Effector CD8-positive, alpha-beta T cell (primary cell): ENCODE results near the gene SUGT1.
"Not testable (repeated sequence)": the region's sequence is repeated elsewhere in the genome, so short reads cannot be mapped to it uniquely, and the experiment has no call there.

ENCODE experiments used
- DNase-seq: peaks from one replicate; lab custom pipeline; 2025; lab: John Stamatoyannopoulos, UW
- total RNA-seq, 4 experiments: gene quantifications; one replicate each; lab custom pipeline; 2026; lab: John Stamatoyannopoulos, UW

SUGT1 gene
- total RNA-seq = 57.9 to 85.6 (median 71.5) reads per million in 4 experiments

GRCh38 chr13:52652196-52652979, at the start of gene SUGT1:
Gene SUGT1, plus strand, starts transcription at chr13:52652836. Its CDS starts 85 bp downstream, at chr13:52652921.
- peak; percentile 86 for DNase-seq

DNA sequence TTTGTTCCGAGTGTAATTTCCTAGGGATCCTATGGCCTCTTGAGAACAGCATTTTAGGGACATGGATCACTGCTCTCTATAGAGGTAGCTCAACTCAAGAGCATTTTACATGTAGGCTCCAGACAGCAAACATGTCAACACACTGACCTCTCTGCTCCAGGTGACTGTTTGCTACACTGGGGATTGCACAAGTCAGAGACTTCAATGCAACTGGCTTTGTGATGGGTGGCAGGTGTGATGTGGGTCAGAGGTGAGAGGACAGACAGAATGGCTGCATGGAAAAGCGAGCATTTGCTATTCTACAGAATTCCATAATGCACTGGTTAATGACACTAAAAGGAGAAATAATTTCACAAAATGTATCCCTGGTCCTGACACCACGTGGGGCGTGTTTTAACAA, 49.3 kb upstream of the SUGT1 start:
- DNase-seq = not testable (repeated sequence)

DNA sequence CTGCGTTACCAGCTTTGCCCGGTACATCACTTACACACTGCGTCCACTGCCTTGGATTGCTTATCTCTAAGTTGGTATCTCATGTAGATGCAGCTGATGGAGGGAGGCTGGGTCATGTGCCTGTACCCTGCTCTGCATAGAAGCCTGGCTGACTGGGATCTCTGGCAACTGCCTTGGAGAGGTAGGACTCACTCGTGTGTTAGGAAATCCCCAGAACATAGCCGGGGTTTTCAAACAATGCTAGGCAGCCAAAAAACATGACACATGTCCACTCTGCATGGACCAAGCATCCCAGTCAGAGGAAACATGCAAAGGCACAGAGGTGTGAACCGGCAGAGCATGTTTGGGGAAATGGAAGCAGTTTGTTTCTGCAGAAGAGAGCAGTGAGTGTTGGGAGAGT, 46.5 kb upstream of the SUGT1 start:
- not testable (repeated sequence) for DNase-seq

DNA sequence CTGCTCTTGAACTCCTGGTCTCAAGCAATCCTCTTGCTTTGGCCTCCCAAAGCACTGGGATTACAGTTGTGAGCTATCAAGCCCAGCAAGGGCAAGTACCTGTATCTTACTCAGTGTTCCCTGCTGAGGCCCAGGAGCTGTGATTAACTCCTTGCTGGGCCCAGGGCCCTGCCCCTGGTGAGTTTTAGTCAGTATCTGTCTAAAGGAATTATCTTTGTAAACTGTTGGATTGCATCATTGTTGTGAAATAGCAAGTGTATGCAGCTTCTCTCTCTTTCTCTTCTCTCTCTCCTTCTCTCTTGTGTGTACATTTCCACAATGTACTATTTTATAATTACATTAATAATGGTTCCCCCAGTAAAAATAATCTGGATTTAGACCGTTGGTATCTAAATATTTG, 45.8 kb upstream of the SUGT1 start:
- not testable (repeated sequence) for DNase-seq

DNA sequence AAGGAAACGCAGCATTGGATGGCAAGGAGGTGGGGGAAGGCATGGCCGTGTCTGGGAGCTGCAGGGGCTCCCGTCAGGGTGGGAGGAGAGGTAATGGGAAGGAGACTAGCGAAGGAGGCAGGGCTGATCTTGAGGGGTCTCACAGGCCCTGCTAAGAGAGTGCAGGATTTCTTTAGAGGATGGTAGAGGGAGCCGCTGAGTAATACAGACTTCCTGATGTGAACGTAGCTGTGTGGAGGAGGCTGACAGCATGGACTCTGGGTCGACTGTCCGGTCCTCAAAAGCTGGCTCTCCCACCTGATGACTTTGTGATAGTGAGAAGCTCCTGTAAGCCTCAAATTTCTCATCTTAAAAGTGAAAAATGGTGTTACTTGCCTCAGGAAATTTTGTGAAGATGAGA, 44.5 kb upstream of the SUGT1 start:
- not testable (repeated sequence) for DNase-seq

GRCh38 chr13:52609013-52609606, 43.5 kb upstream of the SUGT1 start:
- DNase-seq = not testable (repeated sequence)

- DNase-seq = not testable (repeated sequence)
These were observed 42.5 kb upstream of the SUGT1 start for GRCh38 chr13:52610158-52610557.

DNA sequence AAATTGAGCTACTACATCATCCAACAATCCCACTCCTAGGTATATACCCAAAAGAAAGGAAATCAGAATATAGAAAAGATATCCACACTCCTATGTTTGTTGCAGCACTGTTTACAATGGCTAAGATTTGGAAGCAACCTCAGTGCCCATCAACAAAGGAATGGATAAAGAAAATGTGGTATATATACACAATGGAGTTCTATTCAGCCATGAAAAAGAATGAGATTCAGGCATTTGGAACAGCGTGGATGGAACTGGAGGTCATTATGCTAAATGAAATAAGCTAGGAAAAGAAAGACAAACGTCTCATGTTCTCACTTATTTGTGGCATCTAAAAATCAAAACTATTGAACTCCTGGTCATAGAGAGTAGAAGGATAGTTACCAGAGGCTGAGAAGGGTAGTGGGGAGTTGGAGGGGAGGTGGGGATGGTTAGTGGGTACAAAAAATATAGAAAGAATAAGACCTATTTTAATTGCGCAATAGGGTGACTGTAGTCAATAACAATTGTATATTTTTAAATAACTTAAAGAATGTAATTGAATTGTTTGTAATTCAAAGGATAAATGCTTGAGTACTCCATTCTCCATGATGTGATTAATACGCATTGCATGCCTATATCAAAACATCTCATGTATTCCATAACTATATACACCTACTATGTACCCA, 37.4 kb upstream of the SUGT1 start:
- no peak for DNase-seq

DNA sequence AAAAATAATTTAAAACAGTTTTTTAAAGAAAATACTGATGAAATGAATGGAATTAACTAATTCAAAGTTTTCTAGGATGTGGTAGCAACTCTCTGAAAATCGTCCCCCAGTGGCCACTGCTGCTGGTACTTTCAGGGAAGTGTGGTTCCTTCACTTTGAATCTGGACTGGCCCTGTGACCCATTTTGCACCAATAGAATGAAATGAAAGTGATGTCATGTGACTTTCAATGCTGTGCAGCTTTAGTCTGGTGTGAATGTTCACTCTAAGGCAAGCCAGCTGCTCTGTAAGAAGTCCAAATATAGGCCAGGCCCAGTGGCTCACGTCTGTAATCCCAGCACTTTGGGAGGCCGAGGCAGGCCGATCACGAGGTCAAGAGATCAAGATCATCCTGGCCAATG, 36.8 kb upstream of the SUGT1 start:
- no peak for DNase-seq

DNA sequence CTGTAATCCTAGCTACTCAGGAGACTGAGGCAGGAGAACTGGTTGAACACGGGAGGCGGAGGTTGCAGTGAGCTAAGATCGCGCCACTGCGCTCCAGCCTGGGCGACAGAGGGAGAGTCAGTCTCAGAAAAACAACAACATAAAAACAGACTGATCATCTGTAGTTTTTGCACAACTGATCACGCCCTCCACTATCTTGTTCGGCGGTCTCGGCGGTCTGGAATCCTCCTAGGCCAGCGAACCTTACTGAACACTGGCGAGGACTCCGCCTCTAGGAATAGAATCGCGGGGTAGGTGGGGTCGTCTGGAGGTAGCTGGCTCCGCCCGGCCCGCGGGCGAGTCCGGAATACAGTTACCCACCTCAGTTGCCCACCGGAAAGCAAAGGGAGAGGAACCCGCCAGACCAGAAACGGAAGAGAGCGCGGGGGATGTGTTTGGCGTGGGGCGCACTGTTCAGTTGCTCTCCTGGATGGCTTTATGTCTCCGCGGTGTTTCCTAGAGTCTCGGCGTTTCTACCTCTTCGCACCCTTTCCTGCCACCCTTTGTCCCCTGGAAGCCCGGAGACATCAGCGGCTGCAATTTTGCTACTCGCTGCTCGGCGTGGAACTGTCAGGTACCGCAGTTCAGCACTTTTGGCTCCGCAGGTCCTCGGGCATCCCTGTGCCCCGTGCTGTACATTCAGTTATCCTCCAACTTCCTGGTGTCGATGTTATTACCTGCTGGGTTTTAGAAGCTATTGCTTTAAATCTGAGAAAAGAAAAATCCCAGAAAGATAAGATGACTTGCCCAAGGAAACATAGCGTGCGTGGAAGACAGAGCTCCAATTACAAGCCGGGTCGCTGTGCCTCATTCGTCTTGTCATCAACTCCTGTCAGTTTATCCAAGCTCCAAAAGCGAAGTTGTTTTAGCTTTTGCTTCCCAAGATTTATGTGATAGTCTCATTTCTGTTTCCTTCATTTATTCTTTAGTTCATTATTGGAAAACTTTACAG, 35.3 kb upstream of the SUGT1 start:
- peak; percentile 60 for DNase-seq

DNA sequence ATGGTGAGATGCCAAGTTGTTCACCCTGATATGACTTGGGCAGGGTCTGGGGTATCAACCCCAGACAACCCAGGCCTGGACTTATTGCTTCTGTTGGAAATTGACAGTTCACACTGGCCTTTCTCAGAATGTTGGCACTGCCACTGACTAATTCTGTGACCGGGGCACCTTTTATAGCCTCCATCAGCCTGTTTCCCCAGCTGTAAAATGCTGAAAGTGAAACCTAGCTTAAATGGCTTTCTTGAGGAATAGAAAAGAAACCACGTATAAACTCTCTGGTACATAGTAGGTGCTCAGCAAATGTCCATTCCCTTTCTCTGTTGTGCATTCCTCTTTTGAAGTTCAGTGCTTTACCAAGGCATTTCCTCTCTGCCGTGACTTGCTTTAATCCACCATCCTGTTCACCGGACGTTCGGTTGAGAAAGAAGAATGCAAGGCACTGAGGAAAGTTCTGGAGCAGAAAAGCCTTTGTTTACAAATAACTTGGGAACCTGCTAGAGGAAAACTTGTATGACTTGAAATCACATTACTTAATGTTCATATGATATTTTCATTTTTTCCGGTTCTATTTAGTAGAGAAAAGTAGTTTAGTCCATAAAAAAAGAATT, 21.4 kb upstream of the SUGT1 start:
- not testable (repeated sequence) for DNase-seq

- DNase-seq = no peak
These were observed 13.8 kb upstream of the SUGT1 start for GRCh38 chr13:52638666-52639328.

DNA sequence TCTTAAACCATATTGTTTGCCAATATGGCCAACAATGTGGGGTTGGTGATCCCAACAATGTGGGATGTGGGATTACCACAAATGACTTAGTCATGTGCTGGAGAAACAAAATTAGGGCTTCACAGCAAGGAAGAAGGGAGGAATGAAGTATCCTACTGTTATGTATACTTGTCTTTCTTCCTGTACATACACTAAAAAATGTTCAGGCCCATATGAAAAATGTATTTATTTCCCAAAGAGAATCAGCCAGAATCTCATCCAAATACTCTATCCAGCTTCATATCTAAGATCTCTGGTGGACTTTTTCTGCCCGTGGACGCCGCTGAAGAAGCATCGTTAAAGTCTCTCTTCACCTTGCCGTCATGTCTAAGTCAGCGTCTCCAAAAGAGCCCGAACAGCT, 10.5 kb upstream of the SUGT1 start, which contains the start of gene HNRNPA1L2:
TSS of gene HNRNPA1L2 (plus strand) at position 301 of the 400 bp plus-strand sequence. CDS start at position 363, 62 bp downstream.
- no peak for DNase-seq

DNA sequence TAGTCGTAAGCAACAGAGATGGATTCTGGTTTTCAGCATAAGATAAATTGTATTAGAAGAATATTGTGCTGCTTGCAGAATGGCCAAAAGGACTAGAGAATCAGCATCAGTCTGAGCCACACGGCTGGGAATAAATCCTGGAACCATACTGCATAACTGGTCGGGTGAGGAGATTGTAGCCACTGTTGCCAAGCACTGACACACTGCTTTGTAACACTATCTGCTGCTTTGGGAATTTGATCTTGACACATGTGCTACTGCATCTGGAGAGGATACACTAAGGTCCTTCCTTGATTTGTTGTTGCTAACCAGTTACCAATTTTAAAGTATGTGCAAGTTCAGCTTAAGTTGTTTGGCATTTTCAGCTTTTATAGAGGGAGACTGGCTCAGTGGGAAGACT, 8.5 kb upstream of the SUGT1 start:
- DNase-seq = no peak

DNA sequence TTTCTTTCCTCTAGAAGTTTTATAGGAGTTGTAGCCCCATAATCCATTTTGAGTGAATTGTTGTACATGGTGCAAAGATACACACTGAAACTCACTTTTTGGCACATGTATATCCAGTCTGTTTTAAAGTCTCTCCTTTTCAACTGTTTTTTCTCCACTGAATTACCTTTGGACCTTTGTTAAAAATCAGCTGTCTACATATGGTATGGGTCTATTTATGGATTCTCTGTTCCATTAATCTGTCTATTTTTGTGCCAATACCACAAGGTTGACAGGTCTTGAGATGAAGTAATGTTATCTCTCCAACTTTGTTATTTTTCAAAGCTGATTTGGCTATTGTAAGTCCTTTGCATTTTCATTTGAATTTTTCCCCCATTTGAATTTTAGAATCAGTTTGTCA, 5.7 kb upstream of the SUGT1 start:
- no peak for DNase-seq

DNA sequence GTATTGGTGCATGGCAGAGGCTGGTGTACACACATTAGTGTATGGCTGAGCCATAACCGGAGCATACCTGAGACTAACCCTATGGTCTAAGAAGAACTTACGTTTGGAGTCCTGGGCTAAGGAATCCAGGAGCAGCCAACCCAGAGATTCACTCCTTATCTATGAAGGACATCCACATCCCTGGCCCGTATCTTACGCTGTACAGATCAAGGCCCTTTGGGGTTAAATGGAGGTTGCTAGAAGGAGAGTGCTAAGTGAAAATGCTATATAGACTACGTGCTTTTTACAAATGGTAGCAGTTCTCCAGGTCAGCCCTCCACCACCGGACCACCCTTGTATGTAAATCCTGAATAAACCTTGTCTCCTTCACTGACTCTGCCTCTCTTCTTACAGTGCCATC, 1.9 kb upstream of the SUGT1 start:
- no peak for DNase-seq

GRCh38 chr13:52651897-52652195, 790 bp upstream of the SUGT1 start:
- DNase-seq = no peak

DNA sequence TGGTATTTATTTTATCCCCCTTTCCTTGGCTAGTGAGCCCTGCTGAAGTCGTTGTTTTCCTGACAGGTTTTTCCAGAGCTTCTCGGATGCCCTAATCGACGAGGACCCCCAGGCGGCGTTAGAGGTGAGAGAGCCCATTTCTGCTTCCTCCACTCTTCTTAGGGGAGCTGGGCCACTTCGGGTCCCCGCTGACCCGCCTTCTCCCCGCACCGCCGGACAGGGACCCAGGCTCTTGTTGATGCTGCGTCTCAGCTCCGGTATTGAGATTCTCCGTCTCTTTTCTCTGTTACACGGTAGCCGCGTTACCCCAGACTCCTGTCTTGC, 306 bp downstream of the SUGT1 start:
- DNase-seq = no peak

DNA sequence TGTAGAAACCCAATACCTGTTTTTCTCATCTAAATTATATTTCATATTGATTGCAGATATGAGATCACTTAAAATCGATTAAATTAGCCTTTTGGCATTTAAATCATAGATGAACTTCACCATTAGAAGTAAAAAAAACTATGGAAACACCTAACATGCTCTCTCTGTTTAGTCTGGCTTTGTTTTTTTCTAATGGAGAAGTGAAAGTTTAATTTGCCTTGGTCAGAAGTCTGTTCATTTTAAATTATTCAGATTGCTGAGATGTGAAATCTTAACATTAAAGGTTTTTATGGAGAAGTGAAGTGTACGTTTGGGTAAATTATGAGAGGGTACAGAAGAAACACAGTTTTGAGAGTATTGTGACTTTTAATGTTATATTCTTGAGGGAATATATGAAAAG, 6.7 kb downstream of the SUGT1 start:
- DNase-seq = no peak

- DNase-seq = no peak
These were observed 11.6 kb downstream of the SUGT1 start for GRCh38 chr13:52664272-52664671.

DNA sequence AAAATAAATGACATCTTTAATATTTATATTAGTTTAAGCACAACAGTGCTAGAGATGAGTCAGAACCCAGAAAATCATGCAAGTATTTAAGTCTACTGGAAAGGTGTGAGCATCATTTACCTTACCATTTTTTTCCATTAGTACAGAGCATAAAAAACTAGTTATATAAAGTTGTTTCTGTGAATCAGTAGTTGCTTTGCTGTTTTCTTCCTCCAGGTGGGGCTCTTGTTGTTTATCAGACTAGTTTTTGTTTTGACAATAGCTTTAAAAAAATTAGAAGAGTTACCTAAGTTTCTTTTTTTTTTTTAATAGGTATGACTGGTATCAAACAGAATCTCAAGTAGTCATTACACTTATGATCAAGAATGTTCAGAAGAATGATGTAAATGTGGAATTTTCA, 12.7 kb downstream of the SUGT1 start:
- DNase-seq = no peak
